ENCODE data around the gene CDX1.

Gene CDX1

DNA sequence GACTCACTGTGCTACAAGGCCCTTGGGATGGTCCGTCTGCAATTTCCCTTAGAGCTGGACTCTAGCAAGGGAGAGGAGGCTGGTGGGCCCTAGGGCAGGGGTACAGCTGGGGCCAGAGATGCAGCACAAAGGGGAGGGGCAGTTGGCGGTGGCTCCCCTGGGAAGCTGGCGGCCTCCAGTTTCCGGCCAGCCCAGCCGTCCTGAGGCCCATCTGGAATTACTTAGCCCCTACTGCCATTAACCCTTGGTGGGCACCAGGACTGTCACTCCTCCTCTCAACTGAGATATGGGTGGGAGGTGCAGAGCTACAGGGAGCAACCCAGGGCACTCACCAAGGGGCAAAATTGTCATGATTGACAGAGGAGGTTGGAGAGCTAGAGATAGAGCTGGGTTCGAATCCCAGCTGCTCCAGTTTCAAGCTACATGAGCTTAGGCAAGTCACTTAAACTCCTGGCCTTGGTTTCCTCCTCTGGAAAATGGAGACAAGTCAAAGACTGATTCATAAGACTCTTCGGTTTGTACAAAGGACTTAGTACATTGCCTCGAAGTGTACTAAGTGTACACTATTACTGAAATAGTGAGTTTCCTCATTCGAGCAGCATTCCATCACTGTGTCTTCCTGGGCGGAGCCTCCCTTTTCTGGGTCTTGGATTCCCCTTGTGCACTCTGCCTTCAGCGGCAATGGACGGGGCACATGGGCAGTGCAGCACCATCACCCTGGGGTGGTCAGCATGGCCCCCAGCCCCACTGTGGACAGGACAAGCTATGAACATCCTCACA is 8.2 kb upstream of the CDX1 start:
- intact Hi-C loops (cut with DNase I), result no loop called here
- DNase-seq, result no peak

DNA sequence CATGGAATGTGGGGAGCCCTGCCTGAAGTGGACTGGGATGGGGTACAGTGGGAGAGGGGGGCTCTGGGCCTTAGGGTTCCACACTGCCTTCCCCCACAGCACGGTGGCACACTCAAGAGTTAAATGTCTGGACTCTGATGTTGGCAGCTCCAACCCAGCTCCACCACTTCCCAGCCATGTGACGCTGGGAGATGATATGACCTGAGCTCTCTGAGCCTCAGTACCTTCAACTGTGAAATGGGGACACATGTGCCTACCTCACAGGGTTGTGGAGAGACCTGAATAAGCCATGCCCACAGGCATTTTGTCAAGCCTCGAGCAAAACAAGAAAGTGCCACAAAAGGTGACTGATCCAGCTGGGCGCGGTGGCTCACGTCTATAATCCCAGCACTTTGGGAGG is 7.5 kb upstream of the CDX1 start:
- intact Hi-C loops (cut with DNase I), result no loop called here
- DNase-seq, result no peak

DNA sequence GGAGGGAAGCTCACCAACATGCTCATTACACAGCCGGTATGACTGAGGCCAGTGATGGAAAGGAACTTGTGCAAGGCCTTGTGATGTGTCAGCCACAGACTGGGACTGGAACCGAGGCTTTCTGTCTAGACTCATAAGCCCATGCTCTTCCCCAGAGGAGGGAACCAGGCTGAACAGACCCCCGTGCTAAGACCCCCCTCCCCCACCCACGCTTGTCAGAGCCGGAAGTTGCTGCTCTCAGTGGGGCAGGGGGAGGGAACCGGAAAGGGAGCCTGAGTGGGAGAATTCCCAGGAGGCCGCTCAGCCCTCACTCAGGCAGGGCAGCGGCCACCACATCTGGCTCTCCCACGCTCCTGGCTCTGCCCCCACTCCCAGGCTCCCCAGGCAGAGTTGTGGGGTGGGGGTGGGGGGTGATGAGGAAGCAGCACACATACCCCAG is 6.8 kb upstream of the CDX1 start:
- intact Hi-C loops (cut with DNase I), result no loop called here
- no peak for DNase-seq

DNA sequence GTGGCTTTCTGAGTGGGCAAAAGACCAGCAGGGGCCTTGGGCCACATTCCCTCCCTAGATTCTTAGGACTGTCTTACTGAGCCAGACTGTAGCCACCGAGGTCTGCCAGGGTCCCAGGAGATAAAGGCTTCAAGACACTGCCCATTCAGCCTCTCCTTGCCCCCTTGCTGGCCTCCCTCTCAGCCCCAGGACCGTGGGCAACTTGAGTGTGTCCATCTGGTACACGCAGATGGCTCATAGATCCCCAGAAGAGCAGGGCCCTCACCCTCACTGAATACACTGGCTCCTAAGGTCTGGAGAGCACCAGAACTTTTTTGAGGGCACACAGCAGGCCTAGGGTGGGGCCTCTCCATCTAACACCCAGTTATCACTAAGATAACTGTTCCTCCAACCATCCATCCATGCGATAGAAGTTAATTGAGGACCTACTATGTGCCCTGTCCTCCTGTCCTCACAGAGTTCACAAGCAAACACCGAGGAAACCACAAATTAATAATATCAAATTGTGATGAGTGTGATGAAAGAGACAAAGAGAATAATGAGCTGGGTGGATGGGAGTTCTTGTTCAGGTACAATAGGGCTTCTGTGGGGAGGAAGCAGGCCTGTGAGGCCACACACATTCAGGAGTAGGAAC is 6.0 kb upstream of the CDX1 start:
- intact Hi-C loops (cut with DNase I), result no loop called here
- DNase-seq, result no peak

DNA sequence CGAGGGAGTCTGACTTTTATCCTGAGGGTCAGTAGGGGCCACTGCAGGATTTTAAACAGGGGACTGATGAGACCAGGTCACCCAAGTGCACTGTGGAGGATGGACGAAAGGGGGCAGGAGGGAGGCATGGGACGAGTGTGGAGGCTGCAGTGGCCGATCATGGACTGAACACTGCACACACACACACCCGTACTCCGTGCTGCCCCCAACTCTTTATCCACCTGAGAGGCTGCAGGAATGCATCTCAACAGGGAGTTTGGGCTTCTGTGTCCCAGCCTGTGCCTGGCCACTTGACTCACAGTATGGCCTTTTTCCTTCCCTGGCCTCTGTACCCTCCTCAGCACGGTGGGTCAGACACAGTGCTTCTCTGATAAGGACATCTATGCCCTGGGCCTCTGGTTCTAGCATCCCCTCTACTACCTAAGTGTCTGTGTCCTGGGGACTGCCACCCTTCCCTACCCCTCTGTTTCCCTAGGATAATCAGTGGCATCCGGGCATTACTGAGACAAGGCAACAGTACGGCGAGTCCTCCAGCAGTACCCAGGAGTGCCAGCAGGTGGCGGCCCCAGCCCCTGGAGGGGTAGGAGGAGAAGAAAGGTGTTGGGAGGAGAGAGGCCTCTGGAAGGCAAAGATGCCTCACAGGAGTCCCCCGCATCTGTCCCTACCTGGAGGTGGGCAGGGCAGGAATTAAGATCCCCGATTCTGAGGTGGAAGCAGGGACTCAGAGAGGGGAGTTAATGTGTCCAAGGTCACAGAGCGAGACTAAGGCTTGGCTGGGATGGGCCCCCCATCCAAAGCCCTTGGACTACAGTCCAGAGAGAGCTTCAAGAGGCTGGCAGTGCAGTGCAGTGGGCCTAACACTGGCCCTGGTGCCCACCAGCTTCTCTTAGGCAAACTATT is 5.1 kb upstream of the CDX1 start:
- DNase-seq, result peak; percentile 66 to 92 (median 84)
- intact Hi-C loops (cut with DNase I), result no loop called here

DNA sequence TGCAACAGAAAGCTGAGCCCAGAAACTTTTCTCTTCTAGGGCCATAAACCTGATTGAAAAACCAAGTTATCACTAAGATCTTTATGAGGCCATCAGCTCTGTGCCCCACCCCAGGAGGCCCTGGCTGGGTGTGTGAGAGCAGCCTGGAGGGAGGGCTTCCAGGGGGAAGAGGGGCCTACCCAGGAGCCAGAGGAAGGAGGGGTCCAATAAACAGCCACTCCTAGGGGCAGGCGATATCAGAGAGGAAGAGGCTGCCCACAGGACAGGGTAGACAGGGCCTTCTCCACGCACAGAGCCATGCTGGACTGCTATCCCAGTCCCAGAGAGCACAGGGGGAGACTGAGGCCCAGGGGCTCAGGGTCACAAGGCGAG is 4.5 kb upstream of the CDX1 start:
- no peak for DNase-seq

DNA sequence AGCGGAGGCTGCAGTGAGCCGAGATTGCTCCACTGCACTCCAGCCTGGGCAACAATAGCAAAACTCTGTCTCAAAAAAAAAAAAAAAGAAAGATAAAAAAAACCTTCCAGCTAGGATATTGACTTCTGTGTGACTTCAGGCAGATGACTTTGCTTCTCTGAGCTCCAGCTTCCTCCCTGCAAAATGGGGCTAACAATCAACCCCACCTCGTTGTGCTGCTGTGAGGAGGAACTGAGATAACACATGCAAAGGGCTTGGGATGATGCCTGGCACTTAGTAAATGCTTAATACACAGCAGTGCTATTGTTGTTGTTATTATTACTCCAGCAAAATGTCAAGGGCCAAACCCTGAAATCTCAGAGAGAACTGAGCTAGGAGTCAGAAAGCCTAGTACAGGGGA is 3.5 kb upstream of the CDX1 start:
- intact Hi-C loops (cut with DNase I), result no loop called here

More for the DNA sequence above, 4.5 kb upstream of the CDX1 start:
- intact Hi-C loops (cut with DNase I), result no loop called here

DNA sequence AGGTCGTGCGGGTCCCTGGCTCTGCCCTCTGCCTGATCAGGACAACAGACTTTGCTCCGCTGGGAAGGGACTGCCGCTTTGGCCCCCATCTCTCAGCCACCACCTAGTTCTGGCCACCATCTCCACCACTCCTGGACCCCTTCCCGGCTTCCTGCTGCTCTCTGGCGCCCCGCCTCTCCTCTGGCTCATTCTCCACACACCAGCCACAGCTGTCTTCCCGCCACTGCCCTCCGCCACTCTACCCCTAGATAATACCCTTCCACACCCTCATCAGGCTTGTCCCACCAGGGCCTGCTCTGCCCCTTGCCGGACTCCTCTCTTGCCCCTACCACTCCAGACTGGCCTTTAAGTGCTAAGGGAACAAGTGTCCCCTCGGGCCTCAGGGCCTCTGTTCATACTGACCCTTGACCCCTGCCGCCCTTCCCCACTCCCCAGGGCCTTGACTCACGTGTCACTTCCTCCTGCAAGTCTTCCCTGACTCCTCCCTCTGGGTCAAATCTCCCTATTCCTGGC is 3.0 kb upstream of the CDX1 start:
- intact Hi-C loops (cut with DNase I), result no loop called here
- DNase-seq, result peak in 2 of 42 donors; percentile 38 to 39

More for the DNA sequence above, 3.5 kb upstream of the CDX1 start:
- DNase-seq, result no peak

DNA sequence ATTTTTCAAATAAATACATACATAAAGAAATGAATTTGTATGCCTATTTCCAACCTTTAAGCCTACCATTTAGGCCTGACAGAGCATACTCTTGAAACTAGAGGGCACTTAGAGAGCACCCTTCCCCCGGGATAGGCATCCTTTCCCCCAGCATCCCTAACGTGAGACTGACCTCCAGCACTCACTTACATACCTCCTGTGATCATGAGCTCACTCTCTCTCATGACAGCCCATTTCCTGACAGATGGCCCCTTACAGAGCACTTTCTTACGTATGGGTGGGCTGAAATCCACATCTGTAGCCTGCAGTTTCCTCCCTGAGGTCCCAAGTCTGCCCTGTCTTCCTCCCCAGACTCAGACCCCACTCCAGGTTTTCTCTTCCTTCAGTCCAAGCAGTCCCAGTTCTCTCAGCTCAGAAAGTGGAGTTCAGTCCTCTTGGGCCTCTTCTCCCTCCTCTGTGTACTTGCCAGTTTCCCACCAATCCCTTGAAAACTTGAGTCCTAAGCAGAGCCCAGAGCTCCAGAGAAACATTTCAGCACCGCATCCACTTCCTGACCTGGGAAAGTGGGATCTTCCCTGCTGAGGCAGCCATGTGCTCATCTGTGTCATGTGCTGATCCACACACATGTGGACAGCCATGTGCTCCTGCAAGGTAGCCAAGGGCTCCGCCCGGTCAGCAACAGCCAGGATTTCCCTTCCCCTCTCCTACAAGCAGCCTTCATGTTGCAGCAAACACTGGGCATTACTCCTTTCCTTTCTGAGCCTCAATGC is 2.2 kb upstream of the CDX1 start:
- DNase-seq, result no peak
- intact Hi-C loops (cut with DNase I), result no loop called here

DNA sequence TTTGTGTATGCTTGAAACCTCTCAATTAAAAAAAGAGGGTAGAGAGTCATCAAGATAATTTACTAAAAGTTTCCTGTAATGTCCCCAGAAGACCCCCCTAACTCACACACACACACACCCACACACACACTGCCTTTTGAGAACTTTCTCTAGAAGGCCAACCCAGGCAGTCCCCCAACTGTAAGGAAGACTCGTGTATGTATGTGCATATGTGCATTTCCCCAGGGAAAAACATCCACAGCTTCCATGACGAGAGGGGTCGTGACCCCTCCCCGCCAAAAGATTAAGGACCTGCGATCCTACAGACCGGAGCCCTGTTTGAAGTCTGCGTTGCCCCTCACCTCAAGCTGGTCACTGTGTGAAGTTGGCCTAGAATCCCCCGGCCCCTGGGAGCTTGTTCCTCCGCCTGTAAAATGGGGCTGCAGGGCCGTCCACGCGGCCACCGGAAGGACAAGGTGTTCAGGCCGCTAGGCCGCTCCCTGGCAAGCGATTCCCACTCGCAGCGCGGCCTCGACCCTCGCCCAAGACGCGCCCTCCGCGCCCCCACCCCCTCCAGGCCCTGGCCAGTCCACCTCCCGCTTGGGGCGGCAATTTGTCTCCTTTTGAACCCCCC is 435 bp upstream of the CDX1 start:
- intact Hi-C loops (cut with DNase I), result loop anchor here (5.0 kb wide), 1 partner anchor 46 kb away; no protein-coding TSS in a partner anchor
- DNase-seq, result no peak

DNA sequence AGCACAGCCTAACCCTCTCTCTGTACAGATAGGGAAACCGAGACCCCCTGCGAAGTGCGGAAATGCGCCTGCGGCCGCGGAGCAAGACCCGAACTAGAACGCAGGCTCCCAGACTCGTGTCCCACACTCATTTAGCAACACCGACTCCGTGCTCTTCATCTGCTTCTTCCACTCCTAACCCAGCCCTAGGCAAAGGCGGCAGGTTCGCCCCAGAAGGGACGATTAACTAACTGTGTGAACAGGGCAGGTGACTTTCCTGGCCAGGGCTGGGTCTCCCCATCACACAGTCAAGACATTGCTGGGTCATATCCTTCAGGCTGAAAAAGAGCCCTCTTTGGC is 903 bp downstream of the CDX1 start:
- DNase-seq, result no peak
- intact Hi-C loops (cut with DNase I), result loop anchor here (5.0 kb wide), 1 partner anchor 45 kb away; no protein-coding TSS in a partner anchor

DNA sequence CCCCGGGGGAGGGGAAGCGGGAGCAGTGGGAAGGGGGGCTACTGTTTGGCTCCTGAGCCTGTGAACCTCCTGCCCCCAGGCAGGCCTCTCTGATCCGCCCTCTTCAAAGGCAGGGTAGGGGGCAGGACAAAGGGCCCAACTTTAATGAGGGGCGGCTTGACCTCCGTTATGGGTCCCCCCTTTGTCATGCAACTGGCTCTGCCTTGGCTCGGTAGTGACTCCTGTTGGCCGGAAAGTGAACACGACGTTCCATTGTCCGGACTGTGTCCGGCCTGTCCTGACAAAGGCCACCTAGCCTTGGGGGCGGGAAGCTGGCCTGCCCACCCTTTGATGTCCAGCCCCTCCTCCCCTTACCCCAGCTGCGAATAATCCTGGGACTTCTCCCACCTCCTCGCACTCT is 1.3 kb downstream of the CDX1 start:
- DNase-seq, result no peak
- intact Hi-C loops (cut with DNase I), result loop anchor here (5.0 kb wide), 1 partner anchor 44 kb away; no protein-coding TSS in a partner anchor

DNA sequence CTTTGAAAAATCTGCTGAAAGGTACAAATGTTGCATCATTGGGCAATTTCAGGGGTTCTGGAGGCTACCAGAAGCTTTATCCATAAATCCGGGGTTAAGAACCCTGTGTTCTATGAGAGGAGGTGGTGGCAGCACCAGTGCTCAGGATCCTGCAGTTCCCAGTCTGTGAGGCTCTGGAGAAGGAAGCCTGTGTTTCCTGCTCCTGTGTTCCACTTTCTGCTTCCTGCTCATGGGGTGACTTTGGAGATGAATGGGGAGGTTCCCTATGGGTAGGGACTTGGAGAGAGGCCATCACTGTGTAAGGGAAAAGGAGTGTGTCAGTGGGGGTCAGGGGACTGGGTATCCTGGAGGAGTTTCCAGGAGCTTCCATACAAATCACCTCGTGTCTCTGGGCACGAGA is 2.3 kb downstream of the CDX1 start:
- intact Hi-C loops (cut with DNase I), result loop anchor here (5.0 kb wide), 1 partner anchor 43 kb away; no protein-coding TSS in a partner anchor
- no peak for DNase-seq

DNA sequence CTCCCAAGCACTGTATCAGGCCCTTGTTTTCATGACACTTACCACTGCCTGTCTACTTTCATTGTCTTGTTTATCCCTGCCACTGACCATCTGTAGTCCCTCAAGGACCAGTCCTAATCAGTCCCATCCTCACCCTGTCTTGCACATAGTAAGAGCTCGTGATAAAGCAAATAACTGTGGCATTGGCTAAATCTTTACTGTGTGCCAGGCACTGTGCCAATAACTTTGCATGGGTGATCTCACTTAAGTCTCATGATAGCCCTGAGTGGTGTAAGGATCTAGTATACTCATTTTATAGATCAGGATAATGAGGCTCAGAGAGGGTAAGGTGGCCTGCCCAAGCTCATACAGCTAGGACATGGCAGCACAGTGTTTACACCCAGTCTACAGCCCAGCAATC is 5.6 kb downstream of the CDX1 start:
- DNase-seq, result no peak
- intact Hi-C loops (cut with DNase I), result no loop called here

DNA sequence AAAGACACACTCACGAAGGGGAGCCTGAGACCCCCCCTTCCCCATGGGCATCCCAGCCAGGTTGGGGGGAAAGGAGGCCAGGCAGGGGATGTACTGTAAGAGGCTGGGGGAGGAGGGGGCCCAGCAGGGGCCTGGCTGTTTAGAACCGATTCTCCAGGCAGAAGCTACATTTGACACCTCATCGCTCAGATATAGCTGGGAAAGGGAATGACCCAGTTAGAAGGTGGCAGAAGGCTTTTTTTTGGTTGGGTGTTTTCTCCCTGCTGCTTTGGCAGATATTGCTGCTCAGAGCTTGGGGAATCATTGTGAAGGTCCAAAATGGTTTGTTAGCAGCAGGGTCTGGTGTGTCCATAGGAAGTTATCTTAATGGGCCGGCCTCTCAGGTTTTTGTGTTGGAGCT is 6.0 kb downstream of the CDX1 start:
- intact Hi-C loops (cut with DNase I), result no loop called here
- DNase-seq, result no peak

DNA sequence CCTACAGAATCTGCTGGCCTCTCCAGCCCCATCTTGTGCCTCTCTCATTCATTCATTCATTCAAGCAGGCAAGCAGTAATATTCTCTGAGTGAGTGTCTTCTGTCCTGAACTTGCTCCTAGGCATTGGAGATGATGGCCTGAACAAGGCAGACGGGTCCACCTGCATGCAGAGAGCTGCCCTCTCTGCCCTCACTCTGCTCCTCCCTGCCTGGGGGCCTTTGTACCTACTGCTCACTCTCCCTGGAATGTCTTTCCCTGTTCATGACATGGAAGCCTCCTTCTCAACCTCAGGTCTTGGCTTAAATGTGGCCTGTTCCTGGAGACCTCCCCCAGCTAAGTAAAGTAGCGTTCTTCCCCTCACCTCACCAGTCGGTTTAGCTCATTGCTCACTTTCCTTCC is 6.6 kb downstream of the CDX1 start:
- intact Hi-C loops (cut with DNase I), result no loop called here
- no peak for DNase-seq

DNA sequence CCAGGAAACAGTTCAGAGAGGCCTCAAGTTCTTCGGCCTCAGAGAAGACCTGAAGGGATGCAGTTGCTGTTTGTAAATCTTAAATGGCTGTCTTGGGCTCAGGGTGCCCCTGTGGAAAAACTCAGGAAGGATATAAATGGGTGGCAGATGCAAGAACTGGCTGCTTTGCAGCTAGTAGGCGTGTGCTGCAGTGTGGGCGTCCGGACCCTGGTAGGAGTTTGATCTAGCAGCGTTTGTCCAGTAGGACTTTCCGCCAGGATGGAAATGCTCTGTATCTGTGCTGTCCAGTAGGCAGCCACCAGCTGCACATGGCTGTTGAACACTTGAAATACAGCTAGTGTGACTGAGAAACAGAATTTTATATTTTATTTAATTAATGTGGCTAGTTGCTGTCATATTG is 7.7 kb downstream of the CDX1 start:
- DNase-seq, result no peak
- intact Hi-C loops (cut with DNase I), result no loop called here

DNA sequence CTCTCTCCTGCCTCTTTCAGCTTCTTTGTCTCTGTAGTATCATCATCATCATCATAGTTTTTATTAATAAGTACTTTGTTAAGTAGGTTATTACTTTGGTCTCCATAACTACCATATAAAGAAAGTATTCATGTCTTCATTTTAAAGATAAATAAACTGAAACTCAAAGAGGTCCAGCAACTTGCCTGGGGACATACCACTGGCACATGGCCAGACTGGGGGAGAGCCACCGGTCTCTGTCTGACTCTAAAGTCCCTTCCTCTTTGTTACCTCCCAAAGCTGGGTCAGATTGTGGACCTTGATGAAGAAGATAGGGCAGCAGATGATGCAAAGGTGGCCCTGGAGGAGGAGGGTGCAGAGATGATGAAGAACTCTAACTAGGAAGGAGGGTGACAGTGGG is 8.5 kb downstream of the CDX1 start:
- DNase-seq, result no peak

DNA sequence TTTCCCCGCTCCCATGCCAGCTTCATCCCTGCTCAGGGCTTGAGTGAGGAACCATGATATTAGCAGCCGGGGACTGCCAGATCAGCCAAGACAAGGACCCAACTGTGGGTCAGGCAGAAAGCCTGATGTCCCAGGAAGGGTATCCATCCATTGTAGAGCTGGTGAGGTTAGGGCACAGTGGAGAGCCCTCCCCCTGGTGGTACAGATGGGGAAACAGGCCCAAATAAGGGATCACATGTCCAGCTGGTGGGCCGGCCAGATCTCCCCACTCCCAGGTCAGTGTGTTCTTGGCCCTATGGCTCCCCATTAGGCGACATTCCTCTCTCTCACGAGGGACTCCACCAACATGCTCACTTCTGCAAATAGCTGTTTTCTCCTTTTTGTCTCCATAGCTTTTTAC is 9.0 kb downstream of the CDX1 start:
- no peak for DNase-seq
- intact Hi-C loops (cut with DNase I), result no loop called here

More for the DNA sequence above, 8.5 kb downstream of the CDX1 start:
- intact Hi-C loops (cut with DNase I), result no loop called here

All from head of caudate nucleus (tissue), 42 donors.